SK-N-SH treated with all-trans-retinoic acid at 6 μM for 48 hours (cell line): ENCODE measurements around the gene PPT2.

Experiments used
- ATAC-seq: fragments of 200-7000 bp; cut with Tn5 transposase; 3 replicates; pipeline ENCODE4 v1.9.1; 2020; ENCODE audit warnings: mild to moderate bottlenecking, moderate library complexity
- ARNTL ChIP-seq: fragments of 450-650 bp; formaldehyde crosslinking; IDR thresholded peaks from 2 replicates; pipeline ENCODE4 v1.5.0; 2020; ENCODE audit warnings: low read depth, mild to moderate bottlenecking, moderate library complexity, borderline replicate concordance
- BACH2 ChIP-seq: fragments of 250-450 bp; sonication (Bioruptor Pico); IDR thresholded peaks from 2 replicates; pipeline ENCODE4 v1.9.0; 2021; ENCODE audit warnings: mild to moderate bottlenecking, borderline replicate concordance
- CSDC2 ChIP-seq: fragments of 250-450 bp; sonication (Bioruptor Pico); IDR thresholded peaks from 2 replicates; pipeline ENCODE4 v1.5.0; 2020; ENCODE audit warnings: mild to moderate bottlenecking, moderate library complexity
- ESRRG ChIP-seq: fragments of 250-450 bp; sonication (Bioruptor Pico); IDR thresholded peaks from 2 replicates; pipeline ENCODE4 v1.6.1; 2021; ENCODE audit warnings: mild to moderate bottlenecking
- GLIS3 ChIP-seq: fragments of 250-450 bp; sonication (Bioruptor Pico); IDR thresholded peaks from 2 replicates; pipeline ENCODE4 v1.5.0; 2020; ENCODE audit warnings: mild to moderate bottlenecking, moderate library complexity
- ISL1 ChIP-seq: fragments of 250-450 bp; sonication (Bioruptor Pico); IDR thresholded peaks from 2 replicates; pipeline ENCODE4 v2.1.2; 2022; ENCODE audit warnings: mild to moderate bottlenecking, moderate library complexity
- PATZ1 ChIP-seq: fragments of 250-450 bp; sonication (Bioruptor Pico); IDR thresholded peaks from 2 replicates; pipeline ENCODE4 v1.8.0; 2020; ENCODE audit warnings: mild to moderate bottlenecking, moderate library complexity, borderline replicate concordance
- PPARA ChIP-seq: fragments of 250-450 bp; sonication (Bioruptor Pico); IDR thresholded peaks from 2 replicates; pipeline ENCODE4 v1.5.0; 2020; ENCODE audit warnings: mild to moderate bottlenecking, borderline replicate concordance
- RARB ChIP-seq: fragments of 250-450 bp; sonication (Bioruptor Pico); IDR thresholded peaks from 2 replicates; pipeline ENCODE4 v1.8.0; 2021; ENCODE audit warnings: mild to moderate bottlenecking, moderate library complexity
- SNAI2 ChIP-seq: fragments of 250-450 bp; sonication (Bioruptor Pico); IDR thresholded peaks from 2 replicates; pipeline ENCODE4 v1.5.0; 2020; ENCODE audit warnings: mild to moderate bottlenecking, moderate library complexity
- TCF4 ChIP-seq: fragments of 250-450 bp; sonication (Bioruptor Pico); IDR thresholded peaks from 2 replicates; pipeline ENCODE4 v1.8.0; 2021; ENCODE audit warnings: mild to moderate bottlenecking, moderate library complexity, borderline replicate concordance
- TOX ChIP-seq: fragments of 250-450 bp; sonication (Bioruptor Pico); IDR thresholded peaks from 2 replicates; pipeline ENCODE4 v1.8.0; 2021; ENCODE audit warnings: mild to moderate bottlenecking, moderate library complexity, borderline replicate concordance
- TSHZ2 ChIP-seq: fragments of 250-450 bp; sonication (Bioruptor Pico); IDR thresholded peaks from 2 replicates; pipeline ENCODE4 v1.5.0; 2020; ENCODE audit warnings: mild to moderate bottlenecking, moderate library complexity
- ZC3H10 ChIP-seq: fragments of 250-450 bp; sonication (Bioruptor Pico); IDR thresholded peaks from 2 replicates; pipeline ENCODE4 v1.5.1; 2021; ENCODE audit warnings: mild to moderate bottlenecking, moderate library complexity
- ZFP3 ChIP-seq: fragments of 250-450 bp; sonication (Bioruptor Pico); IDR thresholded peaks from 2 replicates; pipeline ENCODE4 v1.5.0; 2020; ENCODE audit warnings: mild to moderate bottlenecking, moderate library complexity
- ZFP30 ChIP-seq: fragments of 450-650 bp; formaldehyde crosslinking; IDR thresholded peaks from 2 replicates; pipeline ENCODE4 v1.5.0; 2022; ENCODE audit warnings: mild to moderate bottlenecking, moderate library complexity
- ZNF565 ChIP-seq: fragments of 450-650 bp; formaldehyde crosslinking; conservative IDR thresholded peaks from 2 replicates; pipeline ENCODE4 v1.5.0; 2020; ENCODE audit warnings: low read depth, mild to moderate bottlenecking, moderate library complexity
- ZNF70 ChIP-seq: fragments of 450-650 bp; formaldehyde crosslinking; IDR thresholded peaks from 2 replicates; pipeline ENCODE4 v1.5.0; 2020; ENCODE audit warnings: mild to moderate bottlenecking, moderate library complexity
- ZNF8 ChIP-seq: fragments of 450-650 bp; formaldehyde crosslinking; IDR thresholded peaks from 2 replicates; pipeline ENCODE4 v1.5.0; 2020; ENCODE audit warnings: mild to moderate bottlenecking, moderate library complexity
- TF ChIP-seq, protein P1 (sequence below): fragments of 250-450 bp; sonication (Bioruptor Pico); IDR thresholded peaks from 2 replicates; pipeline ENCODE4 v1.5.1; 2021; ENCODE audit warnings: mild to moderate bottlenecking, moderate library complexity
- TF ChIP-seq, protein P2 (sequence below): fragments of 250-450 bp; sonication (Bioruptor Pico); IDR thresholded peaks from 2 replicates; pipeline ENCODE4 v1.8.0; 2021; ENCODE audit warnings: low read depth, mild to moderate bottlenecking, moderate library complexity, borderline replicate concordance
- TF ChIP-seq, protein P3 (sequence below): fragments of 250-450 bp; sonication (Bioruptor Pico); IDR thresholded peaks from 2 replicates; pipeline ENCODE4 v1.5.1; 2020; ENCODE audit warnings: low read depth, mild to moderate bottlenecking, moderate library complexity

PPT2 gene

DNA sequence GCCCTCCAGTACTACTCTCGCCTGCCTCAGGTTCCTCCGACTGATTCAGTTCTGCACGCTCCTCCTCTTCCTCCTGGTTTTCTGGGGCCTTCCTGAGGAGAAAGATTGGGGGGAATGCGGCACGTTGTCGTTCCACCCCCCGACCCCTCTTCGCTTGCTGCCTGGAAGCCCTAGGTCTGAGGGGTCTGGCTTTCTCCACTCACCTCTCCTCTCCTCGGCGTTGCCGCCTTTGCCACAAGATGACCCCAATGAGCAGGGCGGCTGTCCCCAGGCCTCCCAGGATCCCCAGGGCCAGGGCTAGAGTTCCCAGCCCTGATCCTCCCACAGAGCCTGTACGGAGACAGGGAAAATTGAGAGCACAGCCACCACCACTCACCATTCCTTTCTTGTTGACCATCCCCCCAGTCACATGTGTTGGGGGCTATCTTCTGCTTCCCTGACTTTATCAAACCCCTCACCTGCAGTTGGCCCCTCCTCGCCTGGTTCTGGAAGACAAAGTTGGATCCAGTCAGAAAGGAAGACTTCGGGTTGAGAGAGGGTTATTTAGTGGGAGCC, 27.3 kb downstream of the PPT2 start (continued):
- no peak for TF ChIP-seq TSHZ2 (CRISPR knock-in tag)
- TF ChIP-seq CSDC2 (CRISPR knock-in tag): no peak
- TF ChIP-seq ARNTL (CRISPR knock-in tag): no peak
- no peak for TF ChIP-seq ZC3H10 (CRISPR knock-in tag)
- TF ChIP-seq TOX (CRISPR knock-in tag): no peak

DNA sequence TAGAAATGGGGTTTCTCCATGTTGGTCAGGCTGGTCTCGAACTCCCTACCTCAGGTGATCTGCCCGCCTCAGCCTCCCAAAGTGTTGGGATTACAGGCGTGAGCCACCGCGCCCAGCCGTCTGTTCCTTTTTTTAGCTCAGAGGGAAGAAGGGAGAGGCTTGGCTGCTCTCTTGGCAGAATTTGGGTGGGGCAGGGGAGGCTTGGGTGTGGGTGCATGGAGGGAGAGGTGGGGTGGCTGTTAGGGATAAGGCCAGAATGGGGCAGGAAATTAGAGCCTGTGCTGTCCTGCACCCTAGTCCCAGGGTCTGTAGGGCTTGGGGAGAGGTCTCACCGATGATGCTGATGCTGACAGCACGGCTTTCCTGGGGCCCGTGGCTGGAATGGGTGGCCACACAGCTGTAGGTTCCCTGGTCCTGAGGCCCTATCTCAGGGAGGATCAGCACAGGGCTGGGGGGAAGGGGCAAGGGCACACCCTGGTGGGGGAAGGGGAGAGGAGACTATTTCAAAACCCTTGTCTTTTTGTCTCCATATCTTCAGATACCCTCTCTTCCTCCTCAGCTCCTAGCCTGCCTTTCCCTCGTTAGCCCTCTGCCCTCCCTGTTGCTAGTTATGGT, 28.1 kb downstream of the PPT2 start:
- ATAC-seq: no peak
- TF ChIP-seq BACH2 (no peak), SNAI2 (CRISPR knock-in tag) (no peak), GLIS3 (no peak), RARB (CRISPR knock-in tag) (no peak), ISL1 (CRISPR knock-in tag) (no peak), ZC3H10 (CRISPR knock-in tag) (no peak), PPARA (CRISPR knock-in tag) (no peak), TCF4 (CRISPR knock-in tag) (no peak), ZFP3 (CRISPR knock-in tag) (no peak), ESRRG (CRISPR knock-in tag) (no peak), CSDC2 (CRISPR knock-in tag) (no peak), TOX (CRISPR knock-in tag) (no peak), TSHZ2 (CRISPR knock-in tag) (no peak), ZFP30 (CRISPR knock-in tag) (no peak)
- TF ChIP-seq, protein P1, sequence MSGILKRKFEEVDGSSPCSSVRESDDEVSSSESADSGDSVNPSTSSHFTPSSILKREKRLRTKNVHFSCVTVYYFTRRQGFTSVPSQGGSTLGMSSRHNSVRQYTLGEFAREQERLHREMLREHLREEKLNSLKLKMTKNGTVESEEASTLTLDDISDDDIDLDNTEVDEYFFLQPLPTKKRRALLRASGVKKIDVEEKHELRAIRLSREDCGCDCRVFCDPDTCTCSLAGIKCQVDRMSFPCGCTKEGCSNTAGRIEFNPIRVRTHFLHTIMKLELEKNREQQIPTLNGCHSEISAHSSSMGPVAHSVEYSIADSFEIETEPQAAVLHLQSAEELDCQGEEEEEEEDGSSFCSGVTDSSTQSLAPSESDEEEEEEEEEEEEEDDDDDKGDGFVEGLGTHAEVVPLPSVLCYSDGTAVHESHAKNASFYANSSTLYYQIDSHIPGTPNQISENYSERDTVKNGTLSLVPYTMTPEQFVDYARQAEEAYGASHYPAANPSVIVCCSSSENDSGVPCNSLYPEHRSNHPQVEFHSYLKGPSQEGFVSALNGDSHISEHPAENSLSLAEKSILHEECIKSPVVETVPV (CRISPR knock-in tag): no peak
- TF ChIP-seq, protein P2, sequence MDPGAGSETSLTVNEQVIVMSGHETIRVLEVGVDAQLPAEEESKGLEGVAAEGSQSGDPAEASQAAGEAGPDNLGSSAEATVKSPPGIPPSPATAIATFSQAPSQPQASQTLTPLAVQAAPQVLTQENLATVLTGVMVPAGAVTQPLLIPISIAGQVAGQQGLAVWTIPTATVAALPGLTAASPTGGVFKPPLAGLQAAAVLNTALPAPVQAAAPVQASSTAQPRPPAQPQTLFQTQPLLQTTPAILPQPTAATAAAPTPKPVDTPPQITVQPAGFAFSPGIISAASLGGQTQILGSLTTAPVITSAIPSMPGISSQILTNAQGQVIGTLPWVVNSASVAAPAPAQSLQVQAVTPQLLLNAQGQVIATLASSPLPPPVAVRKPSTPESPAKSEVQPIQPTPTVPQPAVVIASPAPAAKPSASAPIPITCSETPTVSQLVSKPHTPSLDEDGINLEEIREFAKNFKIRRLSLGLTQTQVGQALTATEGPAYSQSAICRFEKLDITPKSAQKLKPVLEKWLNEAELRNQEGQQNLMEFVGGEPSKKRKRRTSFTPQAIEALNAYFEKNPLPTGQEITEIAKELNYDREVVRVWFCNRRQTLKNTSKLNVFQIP (CRISPR knock-in tag): no peak
- TF ChIP-seq, protein P3, sequence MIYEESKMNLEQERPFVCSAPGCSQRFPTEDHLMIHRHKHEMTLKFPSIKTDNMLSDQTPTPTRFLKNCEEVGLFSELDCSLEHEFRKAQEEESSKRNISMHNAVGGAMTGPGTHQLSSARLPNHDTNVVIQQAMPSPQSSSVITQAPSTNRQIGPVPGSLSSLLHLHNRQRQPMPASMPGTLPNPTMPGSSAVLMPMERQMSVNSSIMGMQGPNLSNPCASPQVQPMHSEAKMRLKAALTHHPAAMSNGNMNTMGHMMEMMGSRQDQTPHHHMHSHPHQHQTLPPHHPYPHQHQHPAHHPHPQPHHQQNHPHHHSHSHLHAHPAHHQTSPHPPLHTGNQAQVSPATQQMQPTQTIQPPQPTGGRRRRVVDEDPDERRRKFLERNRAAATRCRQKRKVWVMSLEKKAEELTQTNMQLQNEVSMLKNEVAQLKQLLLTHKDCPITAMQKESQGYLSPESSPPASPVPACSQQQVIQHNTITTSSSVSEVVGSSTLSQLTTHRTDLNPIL (CRISPR knock-in tag): no peak

DNA sequence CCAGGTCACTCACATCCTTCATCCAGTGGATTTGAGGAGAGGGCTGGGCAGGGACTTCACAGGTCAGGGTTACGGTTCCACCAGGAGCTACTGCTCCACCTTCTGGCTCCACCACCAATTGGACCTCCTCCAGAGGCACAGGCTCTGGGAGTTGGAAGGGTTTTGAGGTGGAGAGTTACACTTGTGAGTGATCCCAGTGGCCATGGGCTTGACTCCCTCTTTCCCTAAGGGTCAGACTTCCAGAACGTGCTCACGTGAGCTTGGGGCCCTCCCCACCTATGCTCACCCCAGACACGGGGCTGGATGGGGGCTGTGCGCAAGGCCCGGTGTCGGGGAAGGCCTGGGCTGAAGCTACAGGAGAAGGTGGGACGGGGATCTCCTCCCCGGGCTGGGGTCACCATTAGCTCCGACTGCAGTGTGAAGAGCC, 28.6 kb downstream of the PPT2 start:
- no peak for ATAC-seq
- no peak for TF ChIP-seq PPARA (CRISPR knock-in tag)
- TF ChIP-seq PATZ1: no peak
- no peak for TF ChIP-seq SNAI2 (CRISPR knock-in tag)
- no peak for TF ChIP-seq ZNF70 (CRISPR knock-in tag)
- no peak for TF ChIP-seq ZNF8 (CRISPR knock-in tag)
- TF ChIP-seq, protein P1 (CRISPR knock-in tag): no peak
- TF ChIP-seq ZNF565 (CRISPR knock-in tag): no peak
- TF ChIP-seq CSDC2 (CRISPR knock-in tag): no peak
- no peak for TF ChIP-seq BACH2
- no peak for TF ChIP-seq ZC3H10 (CRISPR knock-in tag)
- TF ChIP-seq RARB (CRISPR knock-in tag): no peak
- no peak for TF ChIP-seq ESRRG (CRISPR knock-in tag)
